ENCODE measurements around the gene MACROD2. TPM values are rescaled to one million over a fixed set of nuclear protein-coding genes. Genes with fewer than 3 reads are reported as not detected.

MACROD2 gene
- total RNA-seq, 2 donors from 2014 or later: 8.0 to 19.4 TPM

DNA sequence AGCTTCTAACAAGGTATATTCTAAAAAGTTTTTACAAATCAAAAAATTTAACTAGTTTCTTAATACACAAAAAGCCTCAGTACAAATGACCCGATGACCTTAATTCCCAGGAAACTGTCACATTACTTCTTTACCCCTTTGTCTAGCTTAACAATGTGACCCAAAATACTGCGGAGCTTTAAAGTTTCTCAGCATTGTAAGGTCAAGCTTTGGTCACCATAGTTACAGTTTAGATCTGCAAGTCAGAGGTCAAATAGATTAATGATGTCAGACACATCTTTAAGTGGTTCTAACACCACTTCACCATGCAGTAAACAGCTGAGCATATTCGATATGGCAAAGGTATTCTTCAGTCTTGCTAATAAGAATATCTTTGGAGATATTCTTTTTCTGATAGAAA, 378.9 kb downstream of the MACROD2 start:
- intact Hi-C loops (cut with DNase I): no loop called here
- no peak for TF ChIP-seq POLR2AphosphoS5 (IDR thresholded peaks at IDR 0.05)
- no peak for TF ChIP-seq POLR2A (IDR thresholded peaks at IDR 0.05)
- TF ChIP-seq, protein P1, sequence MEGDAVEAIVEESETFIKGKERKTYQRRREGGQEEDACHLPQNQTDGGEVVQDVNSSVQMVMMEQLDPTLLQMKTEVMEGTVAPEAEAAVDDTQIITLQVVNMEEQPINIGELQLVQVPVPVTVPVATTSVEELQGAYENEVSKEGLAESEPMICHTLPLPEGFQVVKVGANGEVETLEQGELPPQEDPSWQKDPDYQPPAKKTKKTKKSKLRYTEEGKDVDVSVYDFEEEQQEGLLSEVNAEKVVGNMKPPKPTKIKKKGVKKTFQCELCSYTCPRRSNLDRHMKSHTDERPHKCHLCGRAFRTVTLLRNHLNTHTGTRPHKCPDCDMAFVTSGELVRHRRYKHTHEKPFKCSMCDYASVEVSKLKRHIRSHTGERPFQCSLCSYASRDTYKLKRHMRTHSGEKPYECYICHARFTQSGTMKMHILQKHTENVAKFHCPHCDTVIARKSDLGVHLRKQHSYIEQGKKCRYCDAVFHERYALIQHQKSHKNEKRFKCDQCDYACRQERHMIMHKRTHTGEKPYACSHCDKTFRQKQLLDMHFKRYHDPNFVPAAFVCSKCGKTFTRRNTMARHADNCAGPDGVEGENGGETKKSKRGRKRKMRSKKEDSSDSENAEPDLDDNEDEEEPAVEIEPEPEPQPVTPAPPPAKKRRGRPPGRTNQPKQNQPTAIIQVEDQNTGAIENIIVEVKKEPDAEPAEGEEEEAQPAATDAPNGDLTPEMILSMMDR (IDR thresholded peaks at IDR 0.05): no peak

DNA sequence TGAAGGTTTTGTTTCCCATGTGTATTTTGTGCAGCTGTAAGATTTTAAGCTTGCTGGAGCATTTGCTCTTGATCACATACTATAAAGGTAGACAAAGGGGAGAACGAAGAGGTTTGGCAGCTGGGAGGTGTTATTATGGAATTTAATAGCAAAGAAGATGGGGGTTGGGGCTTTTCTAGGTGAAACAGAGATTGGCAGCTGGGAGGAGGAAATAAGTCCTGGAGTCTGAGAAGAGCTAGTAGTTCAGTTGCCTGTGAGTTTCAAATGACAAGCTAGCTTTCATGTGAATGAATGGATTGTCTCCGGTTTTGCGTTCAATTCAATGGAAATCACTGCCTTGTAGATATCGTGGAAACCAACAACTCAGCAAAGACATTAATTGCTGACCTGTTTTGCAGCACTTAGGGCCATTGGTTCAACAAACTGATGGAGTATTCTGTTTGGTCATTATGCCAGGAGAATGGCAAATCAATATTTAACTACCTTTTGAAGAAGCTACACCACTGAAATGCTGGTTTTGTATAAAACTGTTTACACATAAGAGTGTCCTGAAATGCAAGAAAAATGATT, 380.2 kb downstream of the MACROD2 start:
- 42% methylated on average over 4 of the region's 4 CpGs for WGBS
- Histone ChIP-seq H3K4me1 (replicated peaks) (peaks cover 3% of the 10 kb centered on the region), H3K27ac (no peak overlapping the region), H3K27me3 (replicated peaks; ENCODE audit: insufficient read depth) (no peaks in the 10 kb centered on the region), H3K4me3 (no peak overlapping the region), H3K9me3 (no peaks in the 10 kb centered on the region), H3K36me3 (no peaks in the 10 kb centered on the region)
- intact Hi-C loops (cut with DNase I): no loop called here
- TF ChIP-seq POLR2AphosphoS5 (IDR thresholded peaks at IDR 0.05): no peak
- TF ChIP-seq, protein P1 (IDR thresholded peaks at IDR 0.05): no peak
- no peak for TF ChIP-seq POLR2A (IDR thresholded peaks at IDR 0.05)
- no peak for DNase-seq (ENCODE audit: low spot score)

More for the DNA sequence above, 378.9 kb downstream of the MACROD2 start:
- Histone ChIP-seq H3K27me3 (replicated peaks; ENCODE audit: insufficient read depth) (no peaks in the 10 kb centered on the region), H3K27ac (no peak overlapping the region), H3K4me1 (replicated peaks) (peaks cover 3% of the 10 kb centered on the region), H3K9me3 (no peaks in the 10 kb centered on the region), H3K4me3 (no peak overlapping the region), H3K36me3 (no peaks in the 10 kb centered on the region)
- 80% methylated on average over 3 of the region's 3 CpGs for WGBS
- no peak for DNase-seq (ENCODE audit: low spot score)

DNA sequence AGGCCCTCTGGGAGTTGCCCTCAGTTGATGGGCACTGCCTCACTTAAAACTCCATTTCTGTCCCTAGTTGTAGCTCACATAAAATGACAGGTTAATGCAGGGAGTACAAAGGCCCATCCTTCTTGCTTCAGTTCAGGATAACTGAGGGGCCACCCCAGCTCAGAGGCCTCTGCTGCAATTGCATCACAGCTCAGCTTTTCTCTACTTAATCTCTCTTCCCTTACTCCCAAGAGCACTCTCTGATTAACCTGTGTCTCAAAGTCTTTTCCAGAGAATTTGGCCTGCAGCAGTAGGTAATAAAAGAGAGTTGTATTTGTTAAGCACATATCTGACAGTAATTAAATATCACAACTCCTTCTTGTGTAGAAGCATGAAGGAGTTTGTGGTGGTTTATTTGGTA, 383.0 kb downstream of the MACROD2 start:
- Histone ChIP-seq H3K36me3 (no peaks in the 10 kb centered on the region), H3K4me1 (replicated peaks) (peaks cover 3% of the 10 kb centered on the region), H3K9me3 (no peaks in the 10 kb centered on the region), H3K4me3 (no peak overlapping the region), H3K27me3 (replicated peaks; ENCODE audit: insufficient read depth) (no peaks in the 10 kb centered on the region), H3K27ac (no peak overlapping the region)
- no peak for DNase-seq (ENCODE audit: low spot score)
- no peak for TF ChIP-seq POLR2AphosphoS5 (IDR thresholded peaks at IDR 0.05)
- TF ChIP-seq, protein P1 (IDR thresholded peaks at IDR 0.05): no peak
- intact Hi-C loops (cut with DNase I): no loop called here

DNA sequence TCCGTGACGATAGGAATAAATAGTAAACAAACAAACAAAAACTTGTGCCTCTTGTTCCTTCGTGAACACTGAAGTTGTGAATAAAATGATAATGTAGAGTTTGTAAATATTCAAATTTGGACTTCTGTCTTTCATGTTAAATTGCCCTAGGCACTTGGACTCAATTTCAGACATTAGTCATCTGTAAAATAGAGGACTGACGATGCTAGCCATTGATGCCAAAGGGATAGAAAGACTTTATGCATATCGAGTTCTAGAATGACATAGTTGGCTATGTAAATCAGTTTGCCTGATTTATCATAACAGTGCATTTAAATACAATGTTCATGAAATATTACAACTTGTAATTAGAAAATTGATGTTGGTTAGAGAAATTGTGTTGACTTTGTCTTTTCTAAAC, 388.0 kb downstream of the MACROD2 start:
- Histone ChIP-seq H3K4me1 (replicated peaks) (peaks cover 3% of the 10 kb centered on the region), H3K4me3 (no peak overlapping the region), H3K36me3 (no peaks in the 10 kb centered on the region), H3K27ac (no peak overlapping the region), H3K27me3 (replicated peaks; ENCODE audit: insufficient read depth) (no peaks in the 10 kb centered on the region), H3K9me3 (no peaks in the 10 kb centered on the region)
- DNase-seq (ENCODE audit: low spot score): no peak
- no peak for TF ChIP-seq POLR2A (IDR thresholded peaks at IDR 0.05)
- TF ChIP-seq POLR2AphosphoS5 (IDR thresholded peaks at IDR 0.05): no peak
- TF ChIP-seq, protein P1 (IDR thresholded peaks at IDR 0.05): no peak
- 84% methylated on average over 5 of the region's 5 CpGs for WGBS
- intact Hi-C loops (cut with DNase I): no loop called here

DNA sequence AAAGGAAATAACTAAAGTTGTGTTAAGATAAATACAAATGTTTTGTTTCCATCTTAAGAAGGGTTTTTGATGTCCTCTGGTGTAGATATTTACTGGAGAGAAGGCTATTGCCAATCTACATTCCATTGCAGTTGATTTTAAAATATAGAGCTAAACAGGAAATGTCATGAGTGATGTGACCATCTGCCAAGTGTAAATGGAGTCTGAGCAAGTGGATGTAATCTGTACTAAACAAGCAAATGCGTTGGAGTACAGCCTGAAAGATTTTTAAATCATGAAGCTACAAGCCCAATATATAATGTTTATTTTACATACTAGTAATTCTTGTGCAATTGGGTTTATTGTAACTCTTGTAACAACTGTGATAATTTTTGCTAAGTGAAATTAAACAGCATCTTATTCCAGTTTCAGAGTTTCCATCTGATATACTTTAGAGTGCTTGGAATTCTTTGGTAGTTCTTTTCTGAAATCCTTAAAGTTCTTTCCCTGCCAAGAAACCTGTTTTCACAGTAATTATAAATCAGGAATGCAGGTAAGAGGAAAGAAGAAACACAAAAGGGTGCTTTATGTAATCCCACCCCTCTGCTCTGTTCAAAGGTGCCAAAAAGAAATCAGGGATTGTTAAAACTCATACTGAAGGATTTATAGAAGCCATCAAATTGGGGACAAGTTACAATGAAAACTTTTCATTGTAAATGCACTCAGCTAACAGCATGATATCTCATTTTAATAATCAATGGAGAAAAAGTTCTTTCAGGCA, 389.3 kb downstream of the MACROD2 start:
- Histone ChIP-seq H3K9me3 (no peaks in the 10 kb centered on the region), H3K4me1 (replicated peaks) (no peaks in the 10 kb centered on the region), H3K27ac (no peak overlapping the region), H3K4me3 (no peak overlapping the region), H3K27me3 (replicated peaks; ENCODE audit: insufficient read depth) (no peaks in the 10 kb centered on the region), H3K36me3 (no peaks in the 10 kb centered on the region)
- no peak for TF ChIP-seq POLR2A (IDR thresholded peaks at IDR 0.05)
- intact Hi-C loops (cut with DNase I): no loop called here
- no peak for DNase-seq (ENCODE audit: low spot score)
- WGBS: 6% methylated on average over 1 of the region's 1 CpG
